CD14-positive monocyte (primary cell): ENCODE data around the gene BTK. TPM values are rescaled to one million over a fixed set of nuclear protein-coding genes. Genes with fewer than 3 reads are reported as not detected.

Source experiments
- DNase-seq, 3 donors: peaks; one replicate each; pipeline ENCODE4 v3.0.0-alpha.2; 2011 to 2022
- H2AFZ ChIP-seq: 2 replicates; pipeline ENCODE4 v1.6.0; 2012; ENCODE audit warnings: mild to moderate bottlenecking, low read depth, low read length, inconsistent platforms; ENCODE audit not compliant: insufficient read depth, poor library complexity, severe bottlenecking
- H3K27ac ChIP-seq, 2 donors: 1 replicate in 1 of 2; 2 replicates in 1 of 2; pipeline ENCODE4 v1.5.1; 2012 to 2013; ENCODE audit warnings: low read length in 2 of 2, control low read depth in 1 of 2, inconsistent platforms in 1 of 2, low read depth in 1 of 2, mild to moderate bottlenecking in 1 of 2
- H3K27me3 ChIP-seq, 2 donors: one replicate each; pipeline versions ENCODE4 v1.6.0 to v1.6.1; 2011 to 2013; ENCODE audit warnings: low read length in 2 of 2; ENCODE audit not compliant: control insufficient read depth in 2 of 2, insufficient read depth in 2 of 2
- H3K36me3 ChIP-seq, 2 donors: replicated peaks in 1 of 2; 1 replicate in 1 of 2; 2 replicates in 1 of 2; pipeline versions ENCODE4 v1.5.1 to v1.6.1; 2012 to 2013; ENCODE audit warnings: low read length in 2 of 2, control low read depth in 1 of 2, inconsistent platforms in 1 of 2, mild to moderate bottlenecking in 1 of 2; ENCODE audit not compliant: insufficient read depth in 2 of 2, control insufficient read depth in 1 of 2
- H3K4me1 ChIP-seq, 2 donors: 1 replicate in 1 of 2; 2 replicates in 1 of 2; pipeline versions ENCODE4 v1.5.1 to v1.6.1; 2012 to 2013; ENCODE audit warnings: low read length in 2 of 2, control low read depth in 1 of 2, inconsistent platforms in 1 of 2, mild to moderate bottlenecking in 1 of 2, moderate library complexity in 1 of 2; ENCODE audit not compliant: insufficient read depth in 2 of 2, control insufficient read depth in 1 of 2
- H3K4me2 ChIP-seq: replicated peaks from 2 replicates; pipeline ENCODE3; 2012; ENCODE audit warnings: low read length, moderate library complexity, mild to moderate bottlenecking; ENCODE audit not compliant: poor library complexity, severe bottlenecking; ENCODE audit errors: extremely low read depth
- H3K4me3 ChIP-seq, 3 experiments: fragments of 200-600 bp in 1 of 3; sonication (generic) in 1 of 3; replicated peaks in 1 of 3; 1 replicate in 2 of 3; 2 replicates in 1 of 3; pipeline ENCODE4 v1.5.1; 2011 to 2013; ENCODE audit warnings: low read length in 3 of 3, mild to moderate bottlenecking in 3 of 3, control low read depth in 2 of 3, low read depth in 2 of 3, inconsistent platforms in 1 of 3, moderate library complexity in 1 of 3
- H3K79me2 ChIP-seq: 2 replicates; pipeline ENCODE4 v1.6.0; 2012; ENCODE audit warnings: mild to moderate bottlenecking, control low read depth, inconsistent platforms, low read length, moderate library complexity; ENCODE audit not compliant: insufficient read depth
- H3K9ac ChIP-seq: 2 replicates; pipeline ENCODE4 v1.6.0; 2017; ENCODE audit warnings: low read length, mild to moderate bottlenecking; ENCODE audit not compliant: insufficient read depth, poor library complexity, severe bottlenecking
- H3K9me3 ChIP-seq, 2 donors: replicated peaks in 1 of 2; 1 replicate in 1 of 2; 2 replicates in 1 of 2; pipeline versions ENCODE4 v1.5.1 to v1.6.1; 2012 to 2013; ENCODE audit warnings: low read length in 2 of 2, control low read depth in 1 of 2; ENCODE audit not compliant: control insufficient read depth in 1 of 2, insufficient read depth in 1 of 2
- H4K20me1 ChIP-seq: 2 replicates; pipeline ENCODE4 v1.6.0; 2012; ENCODE audit warnings: mild to moderate bottlenecking, low read length, control low read depth, moderate library complexity; ENCODE audit not compliant: insufficient read depth
- H3K27ac Mint-ChIP-seq, 7 donors: one replicate each; pipeline ENCODE4 v1.8.0; 2020; ENCODE audit warnings: mild to moderate bottlenecking in 7 of 7, mixed read lengths in 7 of 7, moderate library complexity in 6 of 7, inconsistent platforms in 2 of 7
- H3K27me3 Mint-ChIP-seq, 3 donors: one replicate each; pipeline ENCODE4 v1.8.0; 2021 to 2022; ENCODE audit warnings: low read depth in 3 of 3, mild to moderate bottlenecking in 3 of 3, mixed read lengths in 3 of 3, moderate library complexity in 3 of 3, inconsistent platforms in 1 of 3
- H3K36me3 Mint-ChIP-seq, 2 donors: one replicate each; pipeline ENCODE4 v1.8.0; 2020; ENCODE audit warnings: mixed read lengths in 2 of 2, inconsistent platforms in 1 of 2, mild to moderate bottlenecking in 1 of 2
- H3K4me1 Mint-ChIP-seq: one replicate; pipeline ENCODE4 v1.8.0; 2020; ENCODE audit warnings: mild to moderate bottlenecking, mixed read lengths
- H3K4me3 Mint-ChIP-seq, 2 donors: one replicate each; pipeline ENCODE4 v1.8.0; 2020; ENCODE audit warnings: mild to moderate bottlenecking in 2 of 2, mixed read lengths in 2 of 2, moderate library complexity in 1 of 2
- H3K9me3 Mint-ChIP-seq, 7 donors: one replicate each; pipeline ENCODE4 v1.8.0; 2020 to 2022; ENCODE audit warnings: mixed read lengths in 7 of 7, mild to moderate bottlenecking in 6 of 7, moderate library complexity in 6 of 7, inconsistent platforms in 2 of 7
- CTCF ChIP-seq: fragments of 200-600 bp; IDR thresholded peaks from one replicate; pipeline ENCODE4 v1.8.0; 2022; ENCODE audit warnings: antibody characterized with exemption, mild to moderate bottlenecking
- WGBS: methylation state at CpG from one replicate; pipeline ENCODE4 v1.1.5; 2013; ENCODE audit warnings: missing lambda C conversion rate; ENCODE audit not compliant: insufficient coverage; 5-methylcytosine and 5-hydroxymethylcytosine counted together
- intact Hi-C, 2 donors: fragments of 100-400 bp; cut with micrococcal nuclease; formaldehyde crosslinking; loops; one replicate each; pipeline versions ENCODE4 v1.15.0 to v1.15.1; 2023
- polyA plus RNA-seq, 3 donors: library from polyadenylated mRNA; depleted of rRNA in 1 of 3; unstranded in 2 of 3; stranded (reverse) in 1 of 3; fragments of 300-500 nt in 2 of 3; fragments of >200 nt in 1 of 3; fragmentation: Illumina TruSeq in 2 of 3; gene quantifications; 1 replicate in 2 of 3; 2 replicates in 1 of 3; pipeline ENCODE4 v1.2.3, GENCODE V29; 2012 to 2021

Gene BTK
- polyA plus RNA-seq, 3 donors = 74.1 to 92.9 (median 82.9) TPM

- intact Hi-C loops = no loop called here
- no peak for TF ChIP-seq CTCF
- H3K4me1 Mint-ChIP-seq = peaks cover 10% of the 10 kb centered on the region
- H3K9me3 ChIP-seq = no peaks in the 10 kb centered on the region
- H3K36me3 Mint-ChIP-seq = peaks cover 29 to 40% of the 10 kb centered on the region in 2 donors
- H3K36me3 ChIP-seq = peaks cover 26 to 45% of the 10 kb centered on the region in 2 donors
- peaks cover 22% of the 10 kb centered on the region for H3K79me2 ChIP-seq
- H3K4me2 ChIP-seq = peak within 1 kb of the TSS; percentile 73
- H3K9me3 Mint-ChIP-seq = peaks cover 0 to 8% (median 0%) of the 10 kb centered on the region in 7 donors
- H3K27me3 Mint-ChIP-seq = peaks cover 0 to 11% (median 0%) of the 10 kb centered on the region in 3 donors
- H4K20me1 ChIP-seq = no peaks in the 10 kb centered on the region
- peak within 1 kb of the TSS; percentile 56 to 87 (median 78) for H3K4me3 ChIP-seq
- peaks cover 12 to 13% of the 10 kb centered on the region in 2 donors for H3K4me1 ChIP-seq
- peak within 1 kb of the TSS; percentile 89 to 92 for H3K4me3 Mint-ChIP-seq
- DNase-seq = peak; percentile 59 to 60 (median 60)
- under 1% methylated on average over 27 of the region's 55 CpGs for WGBS
- no peaks in the 10 kb centered on the region for H3K27me3 ChIP-seq
- H3K9ac ChIP-seq = peak within 1 kb of the TSS; percentile 71
- peak within 1 kb of the TSS; percentile 82 to 97 (median 93) for H3K27ac Mint-ChIP-seq
- peak within 1 kb of the TSS; percentile 74 to 77 for H3K27ac ChIP-seq
- H2AFZ ChIP-seq = peak within 1 kb of the TSS; percentile 73
Observed at GRCh38 chrX:101348452-101349192, 37.4 kb downstream of the BTK start, which contains the start of gene TIMM8A. TIMM8A (minus strand) TSS chrX:101348742; CDS start chrX:101348664, 78 bp downstream.

GRCh38 chrX:101347859-101348451, 38.0 kb downstream of the BTK start:
- Mint-ChIP-seq H3K4me1 (peaks cover 10% of the 10 kb centered on the region), H3K9me3 (peaks cover 0 to 8% (median 0%) of the 10 kb centered on the region in 7 donors), H3K27ac (peak overlapping the region in 5 of 7 donors; percentile 46 to 97 (median 91)), H3K4me3 (peak overlapping the region; percentile 89 to 92), H3K36me3 (peaks cover 26 to 35% of the 10 kb centered on the region in 2 donors), H3K27me3 (peaks cover 0 to 11% (median 0%) of the 10 kb centered on the region in 3 donors)
- H3K79me2 ChIP-seq = peaks cover 22% of the 10 kb centered on the region
- peak overlapping the region; percentile 56 to 87 (median 78) for H3K4me3 ChIP-seq
- peaks cover 19 to 38% of the 10 kb centered on the region in 2 donors for H3K36me3 ChIP-seq
- H3K4me1 ChIP-seq = peaks cover 12 to 13% of the 10 kb centered on the region in 2 donors
- peak overlapping the region; percentile 73 for H2AFZ ChIP-seq
- H3K9ac ChIP-seq = peak overlapping the region; percentile 71
- no peak for TF ChIP-seq CTCF
- DNase-seq = no peak
- 0% methylated on average over 2 of the region's 14 CpGs for WGBS
- no peaks in the 10 kb centered on the region for H3K27me3 ChIP-seq
- H4K20me1 ChIP-seq = no peaks in the 10 kb centered on the region
- intact Hi-C loops = no loop called here
- peak overlapping the region in 1 of 2 donors; percentile 74 for H3K27ac ChIP-seq
- no peaks in the 10 kb centered on the region for H3K9me3 ChIP-seq
- peak overlapping the region; percentile 73 for H3K4me2 ChIP-seq
